Vagina (tissue), 2 donors: Measurements from ENCODE around the gene FHIT. TPM values are rescaled to one million over a fixed set of nuclear protein-coding genes. Genes with fewer than 3 reads are reported as not detected.
"Not testable (repeated sequence)": the region's sequence is repeated elsewhere in the genome, so short reads cannot be mapped to it uniquely, and the experiment has no call there.

Source experiments
- DNase-seq, 2 donors: peaks; one replicate each; pipeline ENCODE4 v3.0.0-alpha.2; 2017; ENCODE audit errors: extremely low spot score in 2 of 2
- H3K27ac ChIP-seq: fragments of 200-600 bp; sonication (generic); one replicate; pipeline ENCODE4 v1.5.1; 2019
- H3K27me3 ChIP-seq: fragments of 200-600 bp; sonication (generic); one replicate; pipeline ENCODE4 v1.5.1; 2019
- H3K36me3 ChIP-seq, 2 donors: fragments of 200-600 bp; sonication (generic); one replicate each; pipeline ENCODE4 v1.5.1; 2017 to 2019
- H3K4me1 ChIP-seq: fragments of 200-600 bp; sonication (generic); one replicate; pipeline ENCODE4 v1.5.1; 2019
- H3K4me3 ChIP-seq, 2 donors: fragments of 200-600 bp; sonication (generic); 1 replicate in 1 of 2; 2 replicates in 1 of 2; pipeline ENCODE4 v1.5.1; 2016 to 2019
- H3K9me3 ChIP-seq: fragments of 200-600 bp; sonication (generic); one replicate; pipeline ENCODE4 v1.5.1; 2019
- CTCF ChIP-seq, 3 experiments: fragments of 450-650 bp in 2 of 3; fragments of 200-600 bp in 1 of 3; sonication (generic) in 1 of 3; IDR thresholded peaks; one replicate each; pipeline ENCODE4 v1.5.1; 2017 to 2019; ENCODE audit warnings: antibody characterized with exemption in 3 of 3, mild to moderate bottlenecking in 2 of 3, moderate library complexity in 2 of 3
- POLR2A ChIP-seq, 2 donors: fragments of 450-650 bp; IDR thresholded peaks; one replicate each; pipeline ENCODE4 v1.6.1; 2017; ENCODE audit warnings: antibody characterized with exemption in 2 of 2, mild to moderate bottlenecking in 2 of 2, moderate library complexity in 2 of 2
- POLR2AphosphoS5 ChIP-seq, 2 donors: sonication (generic); formaldehyde crosslinking; IDR thresholded peaks; one replicate each; pipeline ENCODE4 v1.9.0; 2017; ENCODE audit warnings: antibody characterized with exemption in 2 of 2, mild to moderate bottlenecking in 2 of 2, low read depth in 1 of 2; ENCODE audit not compliant: insufficient read depth in 1 of 2
- intact Hi-C: fragments of 100-400 bp; cut with DNase I; formaldehyde crosslinking; loops from one replicate; pipeline ENCODE4 v1.15.1; 2023
- total RNA-seq: library from RNA; depleted of rRNA; stranded (reverse); fragments of >200 nt; gene quantifications from one replicate; pipeline ENCODE4 v1.2.3, GENCODE V29; 2016

FHIT gene
- total RNA-seq, 1 donor from 2014 or later, result 7.9 TPM

- intact Hi-C loops, result no loop called here
- DNase-seq, result no peak
- Histone ChIP-seq H3K27me3 (no peaks in the 10 kb centered on the region), H3K4me3 (no peak overlapping the region), H3K27ac (no peak overlapping the region), H3K36me3 (no peaks in the 10 kb centered on the region), H3K9me3 (no peaks in the 10 kb centered on the region), H3K4me1 (no peaks in the 10 kb centered on the region)
- no peak for TF ChIP-seq POLR2A (IDR thresholded peaks at IDR 0.05)
- TF ChIP-seq POLR2AphosphoS5 (IDR thresholded peaks at IDR 0.05; ENCODE audit: insufficient read depth in 1 of 2, low read depth in 1 of 2), result no peak
- no peak for TF ChIP-seq CTCF (IDR thresholded peaks at IDR 0.05)
Observed at GRCh38 chr3:60906283-60906682, 345.0 kb downstream of the FHIT start.

- Histone ChIP-seq H3K36me3 (no peaks in the 10 kb centered on the region), H3K9me3 (no peaks in the 10 kb centered on the region), H3K27ac (no peak overlapping the region), H3K27me3 (no peaks in the 10 kb centered on the region), H3K4me3 (no peak overlapping the region), H3K4me1 (no peaks in the 10 kb centered on the region)
- intact Hi-C loops, result no loop called here
- DNase-seq, result no peak
- TF ChIP-seq POLR2AphosphoS5 (IDR thresholded peaks at IDR 0.05; ENCODE audit: insufficient read depth in 1 of 2, low read depth in 1 of 2), result no peak
- TF ChIP-seq POLR2A (IDR thresholded peaks at IDR 0.05), result no peak
- TF ChIP-seq CTCF (IDR thresholded peaks at IDR 0.05), result no peak
Observed at GRCh38 chr3:60898321-60898720, 352.9 kb downstream of the FHIT start.

GRCh38 chr3:60893946-60894345 is 357.3 kb downstream of the FHIT start:
- no peaks in the 10 kb centered on the region for H3K9me3 ChIP-seq
- intact Hi-C loops, result no loop called here
- H3K27me3 ChIP-seq, result no peaks in the 10 kb centered on the region
- H3K4me1 ChIP-seq, result no peaks in the 10 kb centered on the region
- no peak for DNase-seq
- TF ChIP-seq POLR2A (IDR thresholded peaks at IDR 0.05), result no peak
- TF ChIP-seq POLR2AphosphoS5 (IDR thresholded peaks at IDR 0.05; ENCODE audit: insufficient read depth in 1 of 2, low read depth in 1 of 2), result no peak
- no peak for TF ChIP-seq CTCF (IDR thresholded peaks at IDR 0.05)
- H3K36me3 ChIP-seq, result no peaks in the 10 kb centered on the region
- no peak overlapping the region for H3K27ac ChIP-seq
- no peak overlapping the region for H3K4me3 ChIP-seq

GRCh38 chr3:60890226-60890625 is 361.0 kb downstream of the FHIT start:
- intact Hi-C loops, result no loop called here

GRCh38 chr3:60888952-60889351 is 362.3 kb downstream of the FHIT start:
- DNase-seq, H3K9me3 ChIP-seq, H3K27ac ChIP-seq, intact Hi-C loops, H3K4me1 ChIP-seq, H3K27me3 ChIP-seq, H3K4me3 ChIP-seq, H3K36me3 ChIP-seq: not testable (repeated sequence)

More at GRCh38 chr3:60890226-60890625, 361.0 kb downstream of the FHIT start:
- Histone ChIP-seq H3K27ac (no peak overlapping the region), H3K27me3 (no peaks in the 10 kb centered on the region), H3K4me3 (no peak overlapping the region), H3K36me3 (no peaks in the 10 kb centered on the region), H3K4me1 (no peaks in the 10 kb centered on the region), H3K9me3 (no peaks in the 10 kb centered on the region)
- no peak for DNase-seq
- TF ChIP-seq CTCF (IDR thresholded peaks at IDR 0.05), result no peak
- no peak for TF ChIP-seq POLR2AphosphoS5 (IDR thresholded peaks at IDR 0.05; ENCODE audit: insufficient read depth in 1 of 2, low read depth in 1 of 2)

- DNase-seq, result no peak
- Histone ChIP-seq H3K27me3 (no peaks in the 10 kb centered on the region), H3K9me3 (no peaks in the 10 kb centered on the region), H3K36me3 (no peaks in the 10 kb centered on the region), H3K4me3 (no peak overlapping the region), H3K4me1 (no peaks in the 10 kb centered on the region), H3K27ac (no peak overlapping the region)
- no peak for TF ChIP-seq POLR2A (IDR thresholded peaks at IDR 0.05)
- no peak for TF ChIP-seq CTCF (IDR thresholded peaks at IDR 0.05)
- no peak for TF ChIP-seq POLR2AphosphoS5 (IDR thresholded peaks at IDR 0.05; ENCODE audit: insufficient read depth in 1 of 2, low read depth in 1 of 2)
- intact Hi-C loops, result no loop called here
Observed at GRCh38 chr3:60887574-60887973, 363.7 kb downstream of the FHIT start.
